Suprapubic skin (tissue), 4 donors: ENCODE measurements around the gene FAH. TPM values are rescaled to one million over a fixed set of nuclear protein-coding genes. Genes with fewer than 3 reads are reported as not detected.

Source experiments
- DNase-seq, 2 donors: peaks; one replicate each; pipeline ENCODE4 v3.0.0-alpha.2; 2019; ENCODE audit warnings: low spot score in 2 of 2
- H3K27ac ChIP-seq: fragments of 200-600 bp; sonication (generic); one replicate; pipeline ENCODE4 v1.5.1; 2019
- H3K27me3 ChIP-seq: fragments of 200-600 bp; sonication (generic); one replicate; pipeline ENCODE4 v1.5.1; 2019
- H3K36me3 ChIP-seq: fragments of 200-600 bp; sonication (generic); one replicate; pipeline ENCODE4 v1.5.1; 2019
- H3K4me1 ChIP-seq: fragments of 200-600 bp; sonication (generic); one replicate; pipeline ENCODE4 v1.5.1; 2019
- H3K4me3 ChIP-seq: fragments of 200-600 bp; sonication (generic); one replicate; pipeline ENCODE4 v1.5.1; 2019; ENCODE audit warnings: mild to moderate bottlenecking
- H3K9me3 ChIP-seq: fragments of 200-600 bp; sonication (generic); one replicate; pipeline ENCODE4 v1.5.1; 2019
- EP300 ChIP-seq: sonication (generic); formaldehyde crosslinking; IDR thresholded peaks from one replicate; pipeline ENCODE4 v1.6.1; 2017; ENCODE audit warnings: antibody characterized with exemption
- POLR2A ChIP-seq, 2 donors: fragments of 450-650 bp; IDR thresholded peaks; one replicate each; pipeline ENCODE4 v1.6.1; 2017; ENCODE audit warnings: antibody characterized with exemption in 2 of 2, mild to moderate bottlenecking in 2 of 2, moderate library complexity in 2 of 2
- POLR2AphosphoS5 ChIP-seq, 3 donors: sonication (generic); formaldehyde crosslinking; IDR thresholded peaks; one replicate each; pipeline ENCODE4 v1.6.1; 2017; ENCODE audit warnings: antibody characterized with exemption in 3 of 3
- WGBS: methylation state at CpG from one replicate; pipeline ENCODE4 v1.1.5; 2018; 5-methylcytosine and 5-hydroxymethylcytosine counted together
- total RNA-seq, 4 donors: library from RNA; depleted of rRNA; stranded (reverse); fragments of >200 nt; gene quantifications; one replicate each; pipeline ENCODE4 v1.1.0, GENCODE V29; 2016
- TF ChIP-seq, protein P1 (sequence below), 2 donors: fragments of 200-600 bp in 1 of 2; fragments of 450-650 bp in 1 of 2; sonication (generic) in 1 of 2; IDR thresholded peaks; one replicate each; pipeline ENCODE4 v1.5.1; 2016 to 2019; ENCODE audit warnings: antibody characterized with exemption in 2 of 2, mild to moderate bottlenecking in 1 of 2, moderate library complexity in 1 of 2

FAH gene
- 10 to 100 TPM; 10.8 to 16.3 (median 12.1) TPM for total RNA-seq

DNA sequence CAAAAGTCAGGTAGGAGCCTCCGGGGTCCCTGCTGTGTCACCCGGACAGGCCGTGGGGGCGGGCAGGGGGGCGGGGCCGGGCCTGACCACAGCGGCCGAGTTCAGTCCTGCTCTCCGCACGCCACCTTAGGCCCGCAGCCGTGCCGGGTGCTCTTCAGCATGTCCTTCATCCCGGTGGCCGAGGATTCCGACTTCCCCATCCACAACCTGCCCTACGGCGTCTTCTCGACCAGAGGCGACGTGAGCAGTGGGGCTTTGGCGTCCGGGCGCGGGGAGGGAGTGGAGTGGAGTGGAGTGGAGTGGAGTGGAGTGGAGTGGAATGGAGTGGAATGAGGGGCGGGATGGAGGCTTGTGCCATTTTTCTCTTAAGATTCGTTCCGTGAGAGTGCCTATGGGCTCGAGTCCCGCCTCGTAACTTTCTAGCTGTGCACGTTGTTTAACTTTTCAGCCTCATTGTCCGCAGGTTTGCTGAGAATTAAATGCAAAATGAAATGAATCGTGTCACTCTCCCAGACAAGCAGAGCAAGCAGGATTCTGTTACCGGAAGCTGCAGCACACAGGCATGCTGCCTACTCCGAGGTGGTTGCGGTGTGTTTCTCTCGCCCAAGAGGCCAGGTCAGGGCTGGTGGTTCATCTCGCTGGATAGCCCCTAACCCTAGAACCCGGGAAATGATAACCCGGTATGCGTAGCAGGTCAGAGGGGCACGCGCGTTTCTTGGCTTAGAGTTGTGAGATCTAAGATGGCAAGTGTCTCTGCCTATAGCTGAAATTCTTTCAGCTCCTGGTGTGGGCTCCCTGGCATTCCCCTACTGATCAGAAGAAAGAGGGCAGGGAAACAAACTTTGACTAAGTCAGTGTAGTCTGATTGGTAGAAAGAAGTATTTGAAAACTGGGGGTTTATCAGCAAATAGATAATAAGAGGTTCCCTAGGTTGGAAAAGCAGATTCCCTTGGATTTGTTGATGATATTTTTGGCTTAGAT lies at the start of gene FAH:
Gene FAH, plus strand, starts transcription at position 104 of the 981 bp plus-strand sequence. Its CDS starts 56 bp downstream, at position 160.
- WGBS: 2% methylated on average over 17 of the region's 45 CpGs
- peak; percentile 86 to 87 for DNase-seq

DNA sequence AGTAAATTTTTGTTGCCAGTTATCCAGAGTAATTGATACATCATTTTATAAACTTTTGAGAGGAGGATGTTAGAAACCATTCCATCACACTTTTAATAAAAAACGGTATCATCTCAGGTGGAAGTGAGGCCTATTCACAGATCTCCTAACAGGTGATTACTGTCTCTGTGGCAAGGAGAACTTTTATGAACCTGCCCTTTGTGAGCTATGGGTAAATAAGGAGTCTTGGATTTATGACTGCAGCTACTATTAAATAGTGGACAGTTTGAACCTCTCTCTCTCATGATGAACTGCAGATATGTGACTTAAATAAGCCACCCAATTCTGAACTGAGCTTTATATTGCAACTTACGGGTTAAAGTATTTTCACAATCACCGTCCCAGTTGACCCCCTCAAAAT lies 47.6 kb upstream of the FAH start:
- TF ChIP-seq POLR2AphosphoS5 (IDR thresholded peaks at IDR 0.05) (no peak), POLR2A (IDR thresholded peaks at IDR 0.05) (no peak), EP300 (no peak)
- TF ChIP-seq, protein P1, sequence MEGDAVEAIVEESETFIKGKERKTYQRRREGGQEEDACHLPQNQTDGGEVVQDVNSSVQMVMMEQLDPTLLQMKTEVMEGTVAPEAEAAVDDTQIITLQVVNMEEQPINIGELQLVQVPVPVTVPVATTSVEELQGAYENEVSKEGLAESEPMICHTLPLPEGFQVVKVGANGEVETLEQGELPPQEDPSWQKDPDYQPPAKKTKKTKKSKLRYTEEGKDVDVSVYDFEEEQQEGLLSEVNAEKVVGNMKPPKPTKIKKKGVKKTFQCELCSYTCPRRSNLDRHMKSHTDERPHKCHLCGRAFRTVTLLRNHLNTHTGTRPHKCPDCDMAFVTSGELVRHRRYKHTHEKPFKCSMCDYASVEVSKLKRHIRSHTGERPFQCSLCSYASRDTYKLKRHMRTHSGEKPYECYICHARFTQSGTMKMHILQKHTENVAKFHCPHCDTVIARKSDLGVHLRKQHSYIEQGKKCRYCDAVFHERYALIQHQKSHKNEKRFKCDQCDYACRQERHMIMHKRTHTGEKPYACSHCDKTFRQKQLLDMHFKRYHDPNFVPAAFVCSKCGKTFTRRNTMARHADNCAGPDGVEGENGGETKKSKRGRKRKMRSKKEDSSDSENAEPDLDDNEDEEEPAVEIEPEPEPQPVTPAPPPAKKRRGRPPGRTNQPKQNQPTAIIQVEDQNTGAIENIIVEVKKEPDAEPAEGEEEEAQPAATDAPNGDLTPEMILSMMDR (IDR thresholded peaks at IDR 0.05): no peak
- H3K27me3 ChIP-seq: no peaks in the 10 kb centered on the region
- DNase-seq: no peak
- WGBS: 90% methylated on average over 3 of the region's 3 CpGs
- H3K9me3 ChIP-seq: no peaks in the 10 kb centered on the region
- no peak overlapping the region for H3K4me3 ChIP-seq
- H3K4me1 ChIP-seq: peaks cover 10% of the 10 kb centered on the region
- no peak overlapping the region for H3K27ac ChIP-seq
- peaks cover 6% of the 10 kb centered on the region for H3K36me3 ChIP-seq

More for the DNA sequence above, at the start of gene FAH:
- H3K4me1 ChIP-seq: peaks cover 13% of the 10 kb centered on the region
- TF ChIP-seq POLR2AphosphoS5 (IDR thresholded peaks at IDR 0.05) (no peak), EP300 (no peak), POLR2A (IDR thresholded peaks at IDR 0.05) (no peak)
- TF ChIP-seq, protein P1 (IDR thresholded peaks at IDR 0.05): no peak
- H3K27me3 ChIP-seq: no peaks in the 10 kb centered on the region
- peak within 1 kb of the TSS; percentile 81 for H3K27ac ChIP-seq
- H3K36me3 ChIP-seq: no peaks in the 10 kb centered on the region
- no peaks in the 10 kb centered on the region for H3K9me3 ChIP-seq
- peak within 1 kb of the TSS; percentile 83 for H3K4me3 ChIP-seq

DNA sequence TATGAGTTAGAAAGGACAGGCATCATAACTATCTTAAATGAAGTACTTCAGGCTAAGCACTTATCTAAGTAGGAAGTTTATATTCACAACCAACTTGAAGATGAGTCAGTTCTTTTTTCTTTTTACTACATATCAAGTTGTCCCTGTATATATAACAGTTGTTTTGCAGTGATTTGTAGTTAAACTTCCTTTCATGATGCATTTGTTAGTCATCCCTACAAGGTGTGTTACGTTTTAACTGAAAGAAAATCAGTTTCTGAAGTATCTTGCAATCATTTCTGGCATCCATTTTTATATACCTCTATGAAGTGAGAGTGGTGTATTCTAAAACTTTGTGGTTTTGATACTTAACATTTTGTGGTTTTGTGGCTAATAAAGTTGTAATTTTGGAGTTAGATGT lies 47.2 kb upstream of the FAH start:
- H3K27me3 ChIP-seq: no peaks in the 10 kb centered on the region
- H3K27ac ChIP-seq: no peak overlapping the region
- no peak for DNase-seq
- TF ChIP-seq POLR2AphosphoS5 (IDR thresholded peaks at IDR 0.05) (no peak), POLR2A (IDR thresholded peaks at IDR 0.05) (no peak), EP300 (no peak)
- TF ChIP-seq, protein P1 (IDR thresholded peaks at IDR 0.05): no peak
- H3K9me3 ChIP-seq: no peaks in the 10 kb centered on the region
- H3K4me3 ChIP-seq: no peak overlapping the region
- peaks cover 10% of the 10 kb centered on the region for H3K4me1 ChIP-seq
- 57% methylated on average over 1 of the region's 1 CpG for WGBS
- peaks cover 6% of the 10 kb centered on the region for H3K36me3 ChIP-seq

DNA sequence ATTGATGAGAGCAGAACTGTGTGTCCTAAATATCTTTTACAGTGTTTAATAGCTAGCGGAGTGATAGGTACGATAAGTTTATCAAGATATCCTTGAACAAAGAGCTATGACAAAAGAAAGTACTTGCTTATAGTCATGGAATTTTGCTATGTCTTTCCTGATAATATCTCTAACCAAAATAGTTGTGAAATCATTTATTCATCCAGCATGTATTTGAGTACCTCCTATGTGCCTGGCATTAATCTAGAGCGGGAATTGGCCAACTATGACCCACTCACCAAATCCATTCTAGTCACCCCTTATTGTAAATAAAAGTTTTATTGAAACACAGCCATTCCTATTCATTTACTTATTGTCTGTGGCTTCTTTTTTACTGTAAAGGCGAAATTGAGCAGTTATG lies 46.7 kb upstream of the FAH start:
- H3K27me3 ChIP-seq: no peaks in the 10 kb centered on the region
- H3K36me3 ChIP-seq: peaks cover 6% of the 10 kb centered on the region
- H3K4me1 ChIP-seq: peaks cover 10% of the 10 kb centered on the region
- 90% methylated on average over 4 of the region's 4 CpGs for WGBS
- TF ChIP-seq POLR2A (IDR thresholded peaks at IDR 0.05) (no peak), EP300 (no peak), POLR2AphosphoS5 (IDR thresholded peaks at IDR 0.05) (no peak)
- TF ChIP-seq, protein P1 (IDR thresholded peaks at IDR 0.05): no peak
- no peaks in the 10 kb centered on the region for H3K9me3 ChIP-seq
- H3K27ac ChIP-seq: no peak overlapping the region
- no peak overlapping the region for H3K4me3 ChIP-seq
- DNase-seq: no peak

DNA sequence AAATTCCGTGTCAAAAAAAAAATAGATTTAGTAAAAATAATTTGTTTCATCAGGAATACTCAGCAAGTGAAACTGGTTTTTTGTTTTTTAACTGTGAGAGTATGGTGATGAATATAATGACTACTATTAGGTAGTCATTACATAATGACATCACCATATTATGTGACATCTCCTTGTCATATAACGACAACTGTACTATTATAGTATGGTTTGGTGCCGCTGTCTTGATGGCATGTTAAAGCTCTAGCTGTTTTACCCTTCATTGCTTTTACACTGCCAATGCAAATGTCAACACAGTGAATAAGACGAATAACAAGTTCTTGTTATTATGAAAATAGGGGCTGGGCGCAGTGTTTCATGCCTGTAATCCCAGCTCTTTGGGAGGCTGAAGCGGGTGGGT lies 45.6 kb upstream of the FAH start:
- TF ChIP-seq POLR2A (IDR thresholded peaks at IDR 0.05) (no peak), POLR2AphosphoS5 (IDR thresholded peaks at IDR 0.05) (no peak), EP300 (no peak)
- TF ChIP-seq, protein P1 (IDR thresholded peaks at IDR 0.05): no peak
- Histone ChIP-seq H3K4me3 (no peak overlapping the region), H3K36me3 (peaks cover 6% of the 10 kb centered on the region), H3K27ac (no peak overlapping the region), H3K27me3 (no peaks in the 10 kb centered on the region), H3K4me1 (peaks cover 10% of the 10 kb centered on the region), H3K9me3 (no peaks in the 10 kb centered on the region)
- no peak for DNase-seq
- 89% methylated on average over 6 of the region's 6 CpGs for WGBS
